Adipocyte (in vitro differentiated cells): ENCODE results near the gene TDRD7.

ENCODE experiments used
- DNase-seq: peaks from one replicate; pipeline ENCODE4 v3.0.0-alpha.2; 2015; ENCODE audit warnings: low read depth
- H3K27me3 ChIP-seq: replicated peaks from 2 replicates; pipeline ENCODE4 v1.7.0; 2013; ENCODE audit warnings: mild to moderate bottlenecking, low read length, moderate library complexity; ENCODE audit not compliant: control insufficient read depth, insufficient read depth
- H3K36me3 ChIP-seq: 2 replicates; pipeline ENCODE4 v1.7.0; 2013; ENCODE audit warnings: low read length, mild to moderate bottlenecking, moderate library complexity; ENCODE audit not compliant: control insufficient read depth, insufficient read depth, severe bottlenecking
- H3K4me1 ChIP-seq: 2 replicates; pipeline ENCODE4 v1.7.0; 2013; ENCODE audit warnings: mild to moderate bottlenecking, low read length, moderate library complexity; ENCODE audit not compliant: control insufficient read depth, insufficient read depth
- H3K4me3 ChIP-seq: 2 replicates; pipeline ENCODE4 v1.7.0; 2013; ENCODE audit warnings: mild to moderate bottlenecking, low read length, moderate library complexity
- H3K9ac ChIP-seq: 2 replicates; pipeline ENCODE4 v1.7.0; 2013; ENCODE audit warnings: mild to moderate bottlenecking, low read length, moderate library complexity
- H3K9me3 ChIP-seq: 2 replicates; pipeline ENCODE4 v1.7.0; 2013; ENCODE audit warnings: mild to moderate bottlenecking, low read length, moderate library complexity; ENCODE audit not compliant: control insufficient read depth

The TDRD7 gene

DNA sequence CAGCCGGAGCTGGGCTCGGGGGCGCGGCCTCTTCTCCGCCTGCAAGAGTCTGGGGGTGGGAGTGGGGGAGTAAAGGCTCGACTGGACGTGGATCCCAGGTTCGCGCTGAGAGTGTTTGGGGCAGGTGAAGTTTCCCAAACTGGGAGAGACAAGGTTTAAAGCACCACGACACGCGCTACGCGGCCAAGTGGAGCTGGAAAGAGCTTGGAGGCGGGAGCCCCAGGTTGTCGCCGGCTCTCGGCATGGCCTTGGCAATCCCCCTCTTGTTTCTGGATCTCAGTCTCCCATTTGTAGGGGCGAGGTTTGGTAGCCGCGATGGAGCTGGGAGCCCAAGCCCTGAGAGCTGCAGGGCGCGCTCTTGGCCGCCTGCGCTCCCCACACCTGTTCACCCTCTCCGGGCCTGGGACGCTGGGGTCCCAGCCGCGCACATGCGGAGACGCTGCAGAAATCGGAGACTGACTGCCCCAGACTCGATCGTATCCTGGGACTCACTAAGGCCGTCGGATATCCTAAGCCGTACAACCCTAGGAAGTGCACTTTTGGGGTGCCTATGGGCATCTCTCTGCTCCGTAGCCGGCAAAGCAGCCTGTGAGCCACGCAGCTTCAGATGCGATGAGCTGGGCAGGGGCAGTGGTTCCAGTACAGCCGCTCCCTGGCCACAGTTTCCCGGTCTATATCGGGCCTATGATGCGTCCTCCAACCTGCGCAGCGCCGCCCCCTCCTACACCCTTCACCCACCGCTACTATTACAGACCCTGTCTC lies 90.5 kb downstream of the TDRD7 start:
- no peaks in the 10 kb centered on the region for H3K9me3 ChIP-seq
- no peak for DNase-seq
- H3K4me3 ChIP-seq = peak overlapping the region; percentile 78
- peak overlapping the region; percentile 45 for H3K9ac ChIP-seq
- no peaks in the 10 kb centered on the region for H3K36me3 ChIP-seq
- H3K4me1 ChIP-seq = peaks cover 16% of the 10 kb centered on the region
- peaks cover 39% of the 10 kb centered on the region for H3K27me3 ChIP-seq

GRCh38 chr9:97502984-97503861 lies 91.3 kb downstream of the TDRD7 start:
- peaks cover 16% of the 10 kb centered on the region for H3K4me1 ChIP-seq
- H3K9me3 ChIP-seq = no peaks in the 10 kb centered on the region
- no peak for DNase-seq
- no peaks in the 10 kb centered on the region for H3K36me3 ChIP-seq
- no peak overlapping the region for H3K9ac ChIP-seq
- peaks cover 39% of the 10 kb centered on the region for H3K27me3 ChIP-seq
- H3K4me3 ChIP-seq = peak overlapping the region; percentile 78

GRCh38 chr9:97503862-97504210 lies 91.9 kb downstream of the TDRD7 start:
- DNase-seq = no peak
- peaks cover 39% of the 10 kb centered on the region for H3K27me3 ChIP-seq

GRCh38 chr9:97504381-97505216 lies 92.7 kb downstream of the TDRD7 start:
- H3K4me3 ChIP-seq = no peak overlapping the region
- no peaks in the 10 kb centered on the region for H3K36me3 ChIP-seq
- H3K4me1 ChIP-seq = peaks cover 16% of the 10 kb centered on the region
- no peak overlapping the region for H3K9ac ChIP-seq
- no peaks in the 10 kb centered on the region for H3K9me3 ChIP-seq
- DNase-seq = no peak
- H3K27me3 ChIP-seq = peaks cover 39% of the 10 kb centered on the region

More at GRCh38 chr9:97503862-97504210, 91.9 kb downstream of the TDRD7 start:
- no peaks in the 10 kb centered on the region for H3K36me3 ChIP-seq
- H3K9ac ChIP-seq = no peak overlapping the region
- no peaks in the 10 kb centered on the region for H3K9me3 ChIP-seq
- peaks cover 16% of the 10 kb centered on the region for H3K4me1 ChIP-seq
- H3K4me3 ChIP-seq = no peak overlapping the region

- H3K4me3 ChIP-seq = no peak overlapping the region
- H3K9me3 ChIP-seq = no peaks in the 10 kb centered on the region
- peaks cover 30% of the 10 kb centered on the region for H3K27me3 ChIP-seq
- peaks cover 18% of the 10 kb centered on the region for H3K4me1 ChIP-seq
- no peak overlapping the region for H3K9ac ChIP-seq
- no peak for DNase-seq
- no peaks in the 10 kb centered on the region for H3K36me3 ChIP-seq
Measured at GRCh38 chr9:97505845-97506244, 93.9 kb downstream of the TDRD7 start.

- H3K4me1 ChIP-seq = peaks cover 15% of the 10 kb centered on the region
- peaks cover 30% of the 10 kb centered on the region for H3K27me3 ChIP-seq
- no peak for DNase-seq
- no peak overlapping the region for H3K9ac ChIP-seq
- no peaks in the 10 kb centered on the region for H3K9me3 ChIP-seq
- no peak overlapping the region for H3K4me3 ChIP-seq
- H3K36me3 ChIP-seq = no peaks in the 10 kb centered on the region
Measured at GRCh38 chr9:97506306-97506705, 94.4 kb downstream of the TDRD7 start.

GRCh38 chr9:97506787-97507186 lies 94.9 kb downstream of the TDRD7 start:
- Histone ChIP-seq H3K27me3 (peaks cover 30% of the 10 kb centered on the region), H3K9me3 (no peaks in the 10 kb centered on the region), H3K9ac (no peak overlapping the region), H3K4me1 (peaks cover 15% of the 10 kb centered on the region), H3K36me3 (no peaks in the 10 kb centered on the region), H3K4me3 (no peak overlapping the region)
- no peak for DNase-seq

DNA sequence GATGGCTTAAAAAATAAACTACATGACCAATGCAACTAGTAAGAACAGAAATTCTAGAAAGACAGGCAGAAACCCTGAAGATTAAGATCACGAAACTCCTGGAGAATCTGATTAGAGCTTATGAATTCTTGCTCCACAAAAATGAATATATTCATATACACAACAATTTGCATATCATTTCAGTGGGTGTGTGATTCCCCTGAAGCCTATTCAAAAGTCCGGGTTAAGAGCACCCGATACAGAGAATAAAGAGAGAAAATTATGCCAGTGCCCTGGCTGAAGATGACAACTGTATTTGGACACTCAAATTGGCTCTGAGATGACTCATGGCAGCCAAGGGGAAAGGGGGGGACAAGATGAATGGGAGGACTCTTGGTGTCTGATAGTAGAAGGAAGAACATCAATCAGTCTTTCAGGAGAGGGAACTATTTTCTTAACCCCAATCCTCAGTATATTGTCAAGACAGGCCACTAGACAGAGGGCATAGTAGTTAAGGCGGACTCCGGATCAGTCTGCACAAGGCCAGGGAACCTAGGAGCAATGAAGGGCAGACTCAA lies 95.6 kb downstream of the TDRD7 start:
- no peaks in the 10 kb centered on the region for H3K36me3 ChIP-seq
- H3K27me3 ChIP-seq = peaks cover 25% of the 10 kb centered on the region
- peaks cover 11% of the 10 kb centered on the region for H3K4me1 ChIP-seq
- no peak for DNase-seq
- H3K9me3 ChIP-seq = no peaks in the 10 kb centered on the region
- no peak overlapping the region for H3K9ac ChIP-seq
- no peak overlapping the region for H3K4me3 ChIP-seq

DNA sequence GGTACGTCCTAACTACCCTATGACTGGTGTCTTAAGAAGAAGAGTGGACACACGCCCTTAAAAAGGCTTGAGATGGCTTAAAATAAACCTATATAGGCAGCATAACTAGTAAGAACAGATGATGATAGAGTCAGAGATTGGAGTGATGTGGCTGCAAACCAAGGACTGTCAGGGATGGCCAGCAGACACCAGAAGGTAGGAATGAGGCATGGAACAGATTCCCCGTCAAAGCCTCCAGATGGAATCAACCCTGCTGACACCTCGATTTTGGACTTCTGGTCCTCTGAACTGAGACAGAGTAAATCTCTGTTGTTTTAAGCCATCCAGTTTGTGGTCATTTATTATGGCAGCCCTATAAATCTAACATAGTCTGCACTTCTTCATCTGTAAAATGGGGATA lies 97.0 kb downstream of the TDRD7 start:
- Histone ChIP-seq H3K9me3 (no peaks in the 10 kb centered on the region), H3K9ac (no peak overlapping the region), H3K4me3 (no peak overlapping the region), H3K36me3 (no peaks in the 10 kb centered on the region), H3K4me1 (peaks cover 10% of the 10 kb centered on the region), H3K27me3 (peaks cover 15% of the 10 kb centered on the region)
- DNase-seq = no peak

DNA sequence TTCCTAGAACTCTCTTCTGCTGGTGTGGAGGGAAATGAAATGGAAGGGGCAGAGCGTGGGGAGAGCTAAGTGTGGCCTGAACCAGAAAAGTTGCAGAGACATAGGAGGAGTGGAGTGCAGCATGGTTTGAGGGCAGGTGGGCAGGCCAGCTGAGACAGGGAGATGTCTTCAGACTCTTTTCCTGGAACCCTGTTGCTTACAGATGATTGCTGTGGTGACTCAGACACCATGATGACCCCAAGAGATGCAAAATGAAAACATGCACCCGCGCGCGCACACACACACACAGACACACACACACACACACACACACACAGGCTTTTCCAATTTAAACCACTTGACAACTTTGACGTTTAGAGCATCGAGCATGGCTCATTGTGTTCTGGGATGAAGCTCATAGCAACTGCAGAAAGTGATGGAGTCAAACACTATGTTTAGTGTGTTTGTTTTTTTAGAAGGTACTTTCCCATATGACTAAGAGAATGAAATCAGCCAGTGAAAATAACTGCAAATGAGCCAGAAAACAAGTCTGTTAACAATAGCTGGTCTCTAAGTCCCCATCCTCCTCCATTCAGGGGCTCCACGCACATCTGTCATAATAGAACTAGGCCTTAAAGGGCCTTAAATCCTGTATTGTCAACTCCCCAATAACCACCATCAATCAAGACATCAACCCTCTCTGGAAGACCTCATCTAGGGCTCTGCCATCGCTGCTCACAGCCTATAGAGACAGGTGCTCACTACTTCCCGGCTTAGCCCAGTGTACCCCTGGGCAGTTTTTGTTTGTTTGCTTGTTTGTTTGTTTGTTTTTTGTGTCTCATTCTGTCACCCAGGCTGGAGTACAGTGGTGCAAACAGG lies 99.1 kb downstream of the TDRD7 start:
- Histone ChIP-seq H3K27me3 (peaks cover 13% of the 10 kb centered on the region), H3K4me3 (no peak overlapping the region), H3K9me3 (no peaks in the 10 kb centered on the region), H3K36me3 (no peaks in the 10 kb centered on the region), H3K9ac (no peak overlapping the region), H3K4me1 (peaks cover 2% of the 10 kb centered on the region)
- peak; percentile 26 for DNase-seq
